ENCODE data around the gene ZNF732.
"Not testable (repeated sequence)": the region's sequence is repeated elsewhere in the genome, so short reads cannot be mapped to it uniquely, and the experiment has no call there.

The ZNF732 gene

GRCh38 chr4:304969-305680, at the start of gene ZNF732:
Gene ZNF732 (minus strand): TSS chr4:305474. CDS start chr4:305310, 164 bp downstream.
- DNase-seq, result no peak

DNA sequence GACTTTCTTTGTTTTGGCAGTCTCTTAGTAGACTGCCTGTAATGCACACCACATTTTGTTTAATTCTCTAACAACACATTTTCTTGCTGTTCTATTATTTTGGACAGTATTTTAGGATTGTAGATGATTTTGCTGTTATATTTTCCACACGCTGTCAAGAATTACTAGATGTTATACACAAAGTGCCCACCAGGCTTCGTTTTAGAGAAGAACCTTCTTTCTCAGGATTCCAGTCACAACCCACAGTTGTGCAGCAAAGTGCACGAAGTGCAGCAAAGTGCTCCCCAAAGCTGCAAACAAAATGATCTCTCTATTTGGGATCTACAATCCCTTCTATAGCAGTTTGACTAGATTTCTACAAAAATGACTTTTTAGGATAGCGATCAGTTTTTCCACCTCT, 34.7 kb upstream of the ZNF732 start:
- no peak for DNase-seq

- DNase-seq, result no peak
These were observed 33.5 kb upstream of the ZNF732 start for GRCh38 chr4:338759-339097.

DNA sequence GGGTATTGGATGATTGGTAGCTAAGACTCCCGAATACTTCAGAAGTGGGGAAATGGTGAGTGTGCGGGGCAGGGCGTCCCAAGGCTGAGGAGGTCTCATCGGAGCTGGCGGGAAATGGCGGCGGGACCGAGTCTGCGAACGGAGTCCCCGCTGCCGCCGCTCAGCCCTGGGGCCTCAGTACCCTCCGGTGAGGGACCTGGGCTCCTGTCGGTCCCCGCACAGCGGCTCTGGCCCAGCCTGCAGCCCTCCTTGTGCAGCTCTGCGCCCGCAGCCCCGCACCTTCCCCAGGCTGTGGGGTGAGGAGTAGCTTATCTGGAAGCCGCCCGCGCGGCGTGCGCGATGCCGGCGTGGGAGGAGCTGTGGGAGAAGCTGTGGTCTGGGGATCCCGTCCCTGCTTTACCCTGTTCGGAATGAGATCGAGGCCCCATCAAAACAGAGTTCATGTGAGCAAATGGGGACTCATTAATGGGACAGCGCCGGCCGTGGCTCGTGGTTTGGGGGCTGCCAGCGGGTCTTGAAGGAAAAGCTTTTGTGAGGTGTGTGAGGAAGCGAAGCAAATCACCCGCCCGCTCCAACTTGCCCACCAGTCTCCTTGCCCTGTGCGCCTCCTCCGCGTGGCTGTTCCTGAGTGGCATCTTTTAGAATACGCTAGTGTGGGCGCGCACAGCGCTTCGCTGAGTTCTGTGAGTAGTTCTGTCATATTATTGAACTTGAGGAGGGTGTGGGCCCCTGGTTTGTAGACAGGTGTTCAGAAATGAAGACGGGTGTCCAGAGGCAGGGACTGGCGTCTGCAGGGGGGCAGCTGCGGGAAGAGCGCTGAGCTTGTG, 32.9 kb upstream of the ZNF732 start:
- peak; percentile 72 for DNase-seq

DNA sequence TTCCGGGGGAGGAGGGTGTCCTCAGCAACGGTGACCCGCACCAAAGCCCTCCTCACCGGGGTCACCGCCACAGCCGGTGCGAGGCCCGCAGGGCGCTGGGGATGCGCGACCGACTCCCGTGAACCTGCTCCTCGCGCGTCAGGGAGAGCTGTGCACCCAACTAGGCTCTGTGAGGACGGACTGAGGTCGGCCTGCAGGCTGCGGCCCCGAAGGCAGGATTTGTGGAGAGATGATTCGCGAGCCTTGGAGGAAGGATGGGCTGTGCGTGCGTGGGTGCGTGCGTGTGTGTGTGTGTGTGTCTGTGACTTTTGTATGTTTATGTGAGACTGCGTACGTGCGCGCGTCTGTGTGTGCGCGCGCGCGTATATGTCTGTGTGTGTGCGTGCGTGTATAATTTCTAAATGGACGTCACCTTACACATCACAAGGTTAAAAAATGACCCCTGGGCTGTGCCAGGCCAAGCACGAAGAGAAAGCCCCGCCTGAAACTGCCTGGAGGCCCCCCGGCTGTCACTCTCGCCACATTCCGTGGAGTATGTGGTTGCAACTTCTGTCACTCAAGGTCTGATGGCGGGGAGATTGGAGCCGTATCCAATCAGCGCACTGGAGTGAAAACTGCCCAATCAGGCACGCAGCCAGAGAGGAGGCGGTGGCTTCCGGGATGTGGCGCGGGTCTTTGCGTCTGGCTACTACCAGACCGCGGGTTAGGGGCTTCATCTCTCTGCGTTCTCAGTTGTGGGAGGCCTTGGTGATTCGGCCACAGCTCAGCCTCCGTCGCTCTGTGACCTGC, 32.1 kb upstream of the ZNF732 start, which contains the start of gene ZNF141:
Gene ZNF141 (plus strand): TSS at position 672 of the 789 bp plus-strand sequence. CDS start 170 bp downstream, outside the sequence.
- DNase-seq, result peak; percentile 94

DNA sequence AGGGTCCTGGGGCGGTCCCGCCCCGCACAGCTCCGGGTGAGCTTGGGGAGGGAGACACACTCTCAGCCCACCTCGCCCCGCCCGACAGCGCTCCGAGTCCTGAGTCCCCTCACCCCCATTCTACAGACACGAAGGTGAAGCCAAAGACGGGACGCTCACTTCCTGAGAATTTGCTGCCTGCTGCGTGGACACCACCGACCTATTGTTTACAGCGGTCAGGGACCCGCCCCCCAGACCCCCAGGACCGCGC, 31.5 kb upstream of the ZNF732 start:
- no peak for DNase-seq

GRCh38 chr4:336099-336892, 31.0 kb upstream of the ZNF732 start:
- DNase-seq, result no peak

DNA sequence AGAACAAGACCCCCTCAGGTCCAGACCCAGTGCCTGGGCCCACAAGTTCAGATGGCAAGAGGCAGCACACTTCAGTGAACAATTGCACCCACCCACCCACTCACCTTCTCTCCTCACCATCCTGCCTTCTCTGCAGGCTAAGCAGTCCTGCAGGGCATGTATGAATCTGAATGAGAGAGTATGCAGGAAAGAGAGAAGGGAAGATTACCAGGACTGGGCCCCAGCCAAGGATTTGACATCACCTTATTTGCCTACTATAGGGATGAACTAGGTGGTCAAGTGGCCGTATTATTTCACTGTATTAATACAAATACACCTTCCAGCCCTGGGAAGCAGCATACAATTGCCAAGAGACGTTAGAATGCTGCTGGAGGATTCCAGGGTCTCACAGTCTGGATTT, 30.2 kb upstream of the ZNF732 start:
- no peak for DNase-seq

DNA sequence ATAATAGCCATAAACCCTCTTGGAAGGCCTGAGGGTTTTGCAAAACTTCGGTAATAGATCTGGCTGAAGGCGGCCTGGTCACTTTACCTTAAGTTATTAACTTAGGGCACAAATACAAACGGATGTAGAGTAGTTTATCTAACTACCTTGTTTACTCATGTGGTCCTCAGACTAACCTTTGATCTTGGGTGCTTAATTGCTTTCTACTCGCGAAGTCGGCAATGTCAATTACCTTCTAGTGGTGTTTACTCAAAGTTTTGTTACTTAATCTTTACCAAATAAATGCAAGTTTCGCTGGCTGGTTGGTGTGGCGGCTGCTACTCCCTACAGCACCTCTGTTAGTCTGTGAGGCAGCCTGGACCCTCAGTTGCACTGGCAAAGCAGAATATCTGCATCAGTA, 23.5 kb upstream of the ZNF732 start:
- DNase-seq, result no peak

DNA sequence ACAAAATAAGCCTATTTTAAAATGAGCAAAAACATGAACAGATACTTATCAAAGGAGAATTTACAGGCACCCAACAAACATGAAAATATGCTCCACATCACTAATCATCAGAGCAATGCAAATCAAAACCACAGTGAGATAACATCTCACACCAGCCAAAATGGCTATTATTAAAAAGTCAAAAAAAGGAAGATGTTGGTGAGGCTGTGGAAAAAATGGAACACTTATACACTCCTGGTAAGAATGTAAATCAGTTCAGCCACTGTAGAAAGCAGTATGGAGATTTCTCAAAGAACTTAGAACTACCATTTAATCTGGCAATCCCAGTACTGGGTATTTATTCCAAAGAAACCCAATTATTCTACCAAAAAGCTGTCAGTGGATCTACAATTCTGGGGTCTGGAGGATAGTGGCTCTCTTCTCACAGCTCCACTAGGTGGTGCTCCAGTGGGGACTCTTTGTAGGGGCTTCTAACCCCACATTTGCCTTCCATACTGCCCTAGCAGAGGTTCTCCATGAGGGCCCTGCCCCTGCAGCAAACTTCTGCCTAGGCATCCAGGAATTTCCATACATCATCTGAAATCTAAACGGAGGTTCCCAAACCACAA, 9.1 kb upstream of the ZNF732 start:
- no peak for DNase-seq

DNA sequence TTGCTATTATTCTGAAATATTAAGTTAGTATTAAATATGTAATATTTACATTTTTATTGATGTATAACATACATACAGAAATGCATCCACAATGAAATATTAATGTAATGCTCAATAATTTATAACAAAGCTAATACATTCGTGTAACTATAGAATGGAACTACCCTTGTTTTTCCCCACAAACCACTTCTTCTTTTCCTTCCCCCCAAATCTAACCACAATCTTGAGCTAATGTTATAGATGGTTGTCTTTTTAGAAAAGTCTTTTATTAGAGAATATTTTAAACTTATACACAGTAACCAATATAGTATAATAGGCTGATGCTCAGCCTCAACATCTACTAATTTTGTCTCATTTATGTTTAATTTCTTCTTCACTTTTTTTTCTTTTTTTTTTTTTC, 4.5 kb upstream of the ZNF732 start:
- DNase-seq, result no peak

GRCh38 chr4:306551-306961, 1.3 kb upstream of the ZNF732 start:
- no peak for DNase-seq

DNA sequence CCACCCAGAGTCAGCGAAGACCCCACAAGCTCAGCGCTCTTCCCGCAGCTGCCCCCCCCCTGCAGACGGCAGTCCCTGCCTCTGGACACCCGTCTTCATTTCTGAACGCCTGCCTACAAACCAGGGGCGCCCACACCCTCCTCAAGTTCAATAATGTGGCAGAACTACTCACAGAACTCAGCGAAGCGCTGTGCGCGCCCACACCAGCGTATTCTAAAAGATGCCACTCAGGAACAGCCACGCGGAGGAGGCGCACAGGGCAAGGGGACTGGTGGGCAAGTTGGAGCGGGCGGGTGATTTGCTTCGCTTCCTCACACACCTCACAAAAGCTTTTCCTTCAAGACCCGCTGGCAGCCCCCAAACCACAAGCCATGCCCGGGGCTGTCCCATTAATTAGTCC, 758 bp downstream of the ZNF732 start:
- DNase-seq, result not testable (repeated sequence)

DNA sequence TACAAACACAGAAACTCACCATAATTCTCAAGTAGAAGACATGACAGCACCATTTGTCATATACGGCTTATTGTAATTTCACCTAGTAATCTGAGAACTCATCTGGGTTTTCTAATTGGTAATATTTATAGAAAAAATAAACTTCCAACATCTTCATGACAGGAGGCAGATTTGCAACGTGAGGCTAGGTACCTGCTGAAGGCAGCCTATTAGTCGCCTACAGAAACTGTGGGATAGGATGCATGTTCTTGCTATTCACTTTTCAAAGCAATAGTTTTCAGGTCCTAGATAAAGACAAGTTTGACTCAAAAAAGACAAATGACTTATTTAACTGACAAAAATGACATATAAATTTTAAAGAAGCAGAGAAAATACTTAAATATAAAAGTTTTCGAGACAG, 2.9 kb downstream of the ZNF732 start:
- no peak for DNase-seq

GRCh38 chr4:294732-295131, 10.5 kb downstream of the ZNF732 start:
- no peak for DNase-seq

- DNase-seq, result no peak
These were observed 16.4 kb downstream of the ZNF732 start for GRCh38 chr4:288891-289290.

GRCh38 chr4:273309-274017, 31.8 kb downstream of the ZNF732 start:
- no peak for DNase-seq

DNA sequence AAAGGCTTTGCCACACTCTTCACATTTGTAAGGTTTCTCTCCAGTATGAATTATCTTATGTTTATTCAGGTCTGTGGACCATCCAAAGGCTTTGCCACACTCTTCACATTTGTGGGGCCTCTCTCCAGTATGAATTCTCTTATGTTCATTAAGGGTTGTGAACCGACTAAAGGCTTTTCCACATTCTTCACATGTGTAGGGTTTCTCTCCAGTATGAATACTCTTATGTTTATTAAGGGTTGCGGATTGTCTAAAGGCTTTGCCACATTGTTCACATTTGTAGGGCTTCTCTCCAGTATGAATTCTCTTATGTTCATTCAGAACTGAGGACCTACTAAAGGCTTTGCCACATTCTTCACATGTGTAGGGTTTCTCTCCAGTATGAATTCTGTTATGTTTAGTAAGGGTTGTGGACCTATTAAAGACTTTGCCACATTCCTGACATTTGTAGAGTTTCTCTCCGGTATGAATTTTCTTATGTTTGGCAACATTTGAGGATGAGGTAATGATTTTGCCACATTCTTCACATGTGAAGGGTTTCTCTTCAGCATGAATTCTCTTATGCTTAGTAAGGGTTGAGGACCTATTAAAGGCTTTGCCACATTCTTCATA, 33.7 kb downstream of the ZNF732 start:
- no peak for DNase-seq

DNA sequence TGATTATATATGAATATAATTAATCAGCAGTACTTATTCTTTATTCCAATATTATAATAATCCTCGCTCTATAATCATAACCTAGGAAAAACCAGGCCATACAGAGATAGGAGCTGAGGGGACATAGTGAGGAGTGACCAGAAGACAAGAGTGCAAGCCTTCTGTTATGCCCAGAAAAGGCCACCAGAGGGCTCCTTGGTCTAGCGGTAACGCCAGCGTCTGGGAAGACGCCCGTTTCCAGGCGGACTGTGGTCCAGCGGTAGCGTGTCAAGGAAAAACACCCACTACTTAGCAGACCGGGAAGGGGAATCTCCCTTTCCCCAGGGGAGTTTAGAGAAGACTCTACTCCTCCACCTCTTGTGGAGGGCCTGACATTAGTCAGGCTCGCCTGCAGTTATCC, 46.0 kb downstream of the ZNF732 start:
- peak; percentile 8 for DNase-seq

- no peak for DNase-seq
These were observed 48.8 kb downstream of the ZNF732 start for GRCh38 chr4:256492-256891.
